IPS-15b (cell line): ENCODE data around the gene PVALEF.
A peak's percentile ranks its signal among the peaks of the same experiment; 100 is the strongest.

Experiments used
- H3K27me3 ChIP-seq: one replicate; pipeline ENCODE4 v1.6.1; 2013; ENCODE audit warnings: low read length; ENCODE audit not compliant: control insufficient read depth, insufficient read depth
- H3K36me3 ChIP-seq: one replicate; pipeline ENCODE4 v1.6.1; 2013; ENCODE audit warnings: low read length; ENCODE audit not compliant: control insufficient read depth, insufficient read depth
- H3K4me1 ChIP-seq: one replicate; pipeline ENCODE4 v1.6.1; 2013; ENCODE audit warnings: mild to moderate bottlenecking, low read length; ENCODE audit not compliant: control insufficient read depth, insufficient read depth
- H3K4me3 ChIP-seq: one replicate; pipeline ENCODE4 v1.5.1; 2013; ENCODE audit warnings: low read depth, low read length
- H3K9ac ChIP-seq: one replicate; pipeline ENCODE4 v1.6.1; 2013; ENCODE audit warnings: low read depth, mild to moderate bottlenecking, low read length
- H3K9me3 ChIP-seq: one replicate; pipeline ENCODE4 v1.6.1; 2013; ENCODE audit warnings: mild to moderate bottlenecking, low read length; ENCODE audit not compliant: control insufficient read depth, insufficient read depth

Gene PVALEF

DNA sequence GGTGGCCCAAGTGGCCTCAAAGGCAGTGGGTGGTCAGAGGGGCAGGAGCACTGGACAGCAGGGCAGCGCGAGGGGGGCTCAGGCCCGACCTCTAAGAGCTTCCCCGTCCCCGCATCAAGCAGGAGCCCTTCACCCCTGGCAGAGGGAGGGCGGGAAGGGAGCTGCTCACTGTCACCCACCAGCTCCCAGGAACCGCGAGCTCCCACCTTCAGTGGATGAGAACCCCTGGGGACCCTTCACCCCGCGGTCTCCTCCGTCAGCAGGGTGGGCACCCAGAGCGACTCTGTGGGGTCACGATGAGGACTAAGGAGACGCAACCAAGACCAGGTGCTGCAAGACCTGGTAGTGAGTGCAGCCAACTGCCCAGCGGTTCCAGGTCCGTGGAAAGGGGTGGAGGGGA, 43.8 kb downstream of the PVALEF start:
- H3K9ac ChIP-seq, result no peak overlapping the region
- peaks cover 24% of the 10 kb centered on the region for H3K36me3 ChIP-seq
- no peak overlapping the region for H3K4me3 ChIP-seq
- no peaks in the 10 kb centered on the region for H3K4me1 ChIP-seq
- H3K9me3 ChIP-seq, result no peaks in the 10 kb centered on the region
- H3K27me3 ChIP-seq, result no peaks in the 10 kb centered on the region

DNA sequence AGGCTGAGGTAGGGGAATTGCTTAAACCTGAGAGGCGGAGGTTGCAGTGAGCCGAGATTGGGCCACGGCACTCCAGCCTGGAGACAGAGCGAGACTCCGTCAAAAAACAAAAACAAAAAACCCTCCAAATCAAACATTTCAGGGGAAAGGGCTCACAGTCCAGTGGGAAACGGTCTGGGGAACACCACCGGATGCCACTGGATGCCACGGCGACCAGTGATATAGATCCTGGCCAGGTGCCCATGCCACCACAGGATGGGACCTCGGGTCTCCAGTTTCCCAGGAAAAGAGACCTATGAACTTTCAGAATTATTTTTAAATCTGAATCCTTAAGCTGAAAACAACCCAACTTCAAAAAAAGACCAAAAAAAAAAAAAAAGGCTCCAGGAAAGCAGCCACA, 45.2 kb downstream of the PVALEF start:
- Histone ChIP-seq H3K4me1 (no peaks in the 10 kb centered on the region), H3K36me3 (peaks cover 17% of the 10 kb centered on the region), H3K27me3 (no peaks in the 10 kb centered on the region), H3K9me3 (no peaks in the 10 kb centered on the region), H3K4me3 (no peak overlapping the region), H3K9ac (no peak overlapping the region)

DNA sequence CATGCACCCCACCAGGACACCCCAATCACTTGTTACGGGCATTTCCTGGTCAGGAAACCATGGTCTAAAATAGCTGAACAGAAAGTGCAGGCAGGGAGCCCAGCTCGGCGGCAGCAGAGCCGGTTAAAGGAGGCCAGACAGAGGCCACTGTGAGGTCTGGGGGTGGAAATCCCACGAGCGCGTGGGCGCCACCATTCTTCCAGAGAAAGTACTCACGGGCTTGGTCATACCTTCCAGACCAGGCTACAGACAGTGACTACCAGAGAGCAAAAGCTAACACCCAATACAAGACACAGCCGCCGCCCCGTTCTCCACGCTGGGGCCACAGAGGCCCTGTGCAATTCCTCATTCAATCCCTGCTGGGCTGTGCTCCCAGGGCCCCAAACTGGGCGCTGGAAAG, 45.6 kb downstream of the PVALEF start:
- peaks cover 17% of the 10 kb centered on the region for H3K36me3 ChIP-seq
- no peaks in the 10 kb centered on the region for H3K27me3 ChIP-seq
- no peak overlapping the region for H3K4me3 ChIP-seq
- H3K9me3 ChIP-seq, result no peaks in the 10 kb centered on the region
- no peaks in the 10 kb centered on the region for H3K4me1 ChIP-seq
- H3K9ac ChIP-seq, result no peak overlapping the region

DNA sequence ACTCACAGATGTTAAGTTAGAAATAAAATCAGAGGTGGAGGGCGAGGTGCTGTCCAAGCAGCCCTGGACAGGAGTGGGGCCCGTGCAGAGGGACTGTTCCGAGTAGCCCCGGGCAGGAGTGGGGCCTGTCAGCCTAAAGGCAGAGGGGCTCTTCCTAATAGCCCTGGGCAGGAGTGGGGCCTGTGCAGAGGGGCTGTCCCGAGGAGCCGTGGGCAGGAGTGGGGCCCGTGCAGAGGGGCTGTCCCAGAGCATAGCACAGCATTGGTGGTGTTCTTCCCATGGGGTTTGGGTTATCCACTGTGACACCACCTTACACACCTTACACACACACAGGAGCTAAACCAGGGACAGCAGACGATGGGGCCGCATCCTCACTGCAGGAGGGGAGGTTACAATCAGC, 47.1 kb downstream of the PVALEF start:
- Histone ChIP-seq H3K4me1 (no peaks in the 10 kb centered on the region), H3K27me3 (no peaks in the 10 kb centered on the region), H3K4me3 (no peak overlapping the region), H3K36me3 (peaks cover 13% of the 10 kb centered on the region), H3K9ac (no peak overlapping the region), H3K9me3 (no peaks in the 10 kb centered on the region)

DNA sequence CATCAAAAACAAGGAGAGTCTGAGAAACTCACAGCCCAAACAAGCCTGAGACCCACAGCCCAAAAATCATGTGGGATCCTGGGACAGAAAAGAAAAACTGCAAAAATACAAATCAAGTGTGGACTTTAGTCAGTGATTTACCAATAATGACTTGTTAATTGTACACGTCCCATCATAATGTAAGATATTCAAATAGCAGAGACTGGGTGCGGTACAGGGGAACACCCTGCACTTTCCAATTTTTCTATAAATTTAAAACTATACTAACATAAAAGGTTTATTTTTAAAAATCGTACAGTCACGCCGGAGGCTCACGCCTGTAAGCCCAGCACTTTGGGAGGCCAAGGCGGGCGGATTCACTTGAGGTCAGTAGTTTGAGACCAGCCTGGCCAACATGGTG, 48.7 kb downstream of the PVALEF start:
- no peaks in the 10 kb centered on the region for H3K9me3 ChIP-seq
- H3K36me3 ChIP-seq, result peaks cover 3% of the 10 kb centered on the region
- no peaks in the 10 kb centered on the region for H3K4me1 ChIP-seq
- H3K27me3 ChIP-seq, result no peaks in the 10 kb centered on the region
- H3K9ac ChIP-seq, result no peak overlapping the region
- H3K4me3 ChIP-seq, result no peak overlapping the region

DNA sequence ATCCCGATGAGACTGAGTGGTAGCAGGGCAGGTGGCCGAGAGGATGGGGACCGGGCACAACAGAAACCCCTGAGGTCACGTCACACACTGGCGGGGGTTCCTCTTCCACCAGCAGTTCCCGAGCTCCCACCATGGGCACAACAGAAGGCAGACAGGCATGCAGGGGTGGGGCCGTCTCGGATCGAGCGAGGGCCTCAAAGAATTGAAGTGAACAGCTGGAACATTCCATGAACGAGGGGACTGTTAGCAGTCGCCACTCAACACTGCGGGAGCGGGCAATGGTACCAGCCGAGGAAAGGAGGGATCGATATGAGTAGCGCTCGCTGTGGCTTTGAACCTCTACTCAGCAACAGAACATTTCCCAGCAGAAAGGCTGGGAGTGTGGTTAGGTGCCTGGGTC, 52.2 kb downstream of the PVALEF start:
- Histone ChIP-seq H3K27me3 (no peaks in the 10 kb centered on the region), H3K36me3 (peaks cover 11% of the 10 kb centered on the region), H3K9ac (no peak overlapping the region), H3K9me3 (no peaks in the 10 kb centered on the region), H3K4me3 (no peak overlapping the region), H3K4me1 (peaks cover 4% of the 10 kb centered on the region)

DNA sequence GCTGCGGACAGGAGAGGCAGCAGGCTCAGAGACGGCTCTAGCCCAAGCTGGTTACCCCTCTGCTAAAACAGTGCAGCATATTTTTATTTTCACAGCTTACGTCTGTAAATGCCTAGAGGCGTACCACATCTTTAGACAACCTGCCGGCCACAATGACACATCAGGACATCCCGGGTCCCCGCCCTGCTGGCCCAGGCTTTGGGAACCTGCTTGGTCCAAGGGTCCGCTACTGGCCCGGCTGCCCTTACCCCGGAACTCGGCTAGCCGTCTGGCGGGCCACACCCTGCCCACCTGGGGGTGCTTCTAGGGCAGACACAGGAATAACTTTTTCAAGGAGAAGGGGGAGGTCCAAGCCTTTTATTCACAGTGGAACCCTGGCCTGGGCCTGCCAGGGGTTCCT, 53.2 kb downstream of the PVALEF start:
- H3K36me3 ChIP-seq, result peaks cover 11% of the 10 kb centered on the region
- H3K27me3 ChIP-seq, result no peaks in the 10 kb centered on the region
- H3K9me3 ChIP-seq, result no peaks in the 10 kb centered on the region
- no peak overlapping the region for H3K9ac ChIP-seq
- H3K4me3 ChIP-seq, result no peak overlapping the region
- peaks cover 4% of the 10 kb centered on the region for H3K4me1 ChIP-seq

DNA sequence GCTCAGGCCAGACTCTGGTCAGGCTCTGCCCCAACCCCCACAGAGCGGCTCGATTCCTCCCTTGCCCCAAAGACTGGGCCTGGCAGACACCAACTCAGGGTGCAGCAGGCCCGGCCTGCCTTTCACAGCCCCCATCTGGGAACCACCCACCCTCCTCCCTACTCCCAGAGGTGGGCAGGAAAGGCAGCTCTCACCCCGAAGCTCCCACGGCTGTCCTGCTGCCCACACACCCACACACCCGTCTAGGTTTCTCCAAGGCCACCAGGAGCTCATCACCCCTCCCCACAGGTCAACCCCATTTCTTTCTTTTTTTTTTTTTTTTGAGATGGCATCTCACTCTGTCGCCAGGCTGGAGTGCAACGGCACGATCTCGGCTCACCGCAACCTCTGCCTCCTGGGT, 53.7 kb downstream of the PVALEF start:
- Histone ChIP-seq H3K9ac (no peak overlapping the region), H3K4me1 (peaks cover 6% of the 10 kb centered on the region), H3K27me3 (peaks cover 3% of the 10 kb centered on the region), H3K36me3 (peaks cover 11% of the 10 kb centered on the region), H3K9me3 (no peaks in the 10 kb centered on the region), H3K4me3 (no peak overlapping the region)

DNA sequence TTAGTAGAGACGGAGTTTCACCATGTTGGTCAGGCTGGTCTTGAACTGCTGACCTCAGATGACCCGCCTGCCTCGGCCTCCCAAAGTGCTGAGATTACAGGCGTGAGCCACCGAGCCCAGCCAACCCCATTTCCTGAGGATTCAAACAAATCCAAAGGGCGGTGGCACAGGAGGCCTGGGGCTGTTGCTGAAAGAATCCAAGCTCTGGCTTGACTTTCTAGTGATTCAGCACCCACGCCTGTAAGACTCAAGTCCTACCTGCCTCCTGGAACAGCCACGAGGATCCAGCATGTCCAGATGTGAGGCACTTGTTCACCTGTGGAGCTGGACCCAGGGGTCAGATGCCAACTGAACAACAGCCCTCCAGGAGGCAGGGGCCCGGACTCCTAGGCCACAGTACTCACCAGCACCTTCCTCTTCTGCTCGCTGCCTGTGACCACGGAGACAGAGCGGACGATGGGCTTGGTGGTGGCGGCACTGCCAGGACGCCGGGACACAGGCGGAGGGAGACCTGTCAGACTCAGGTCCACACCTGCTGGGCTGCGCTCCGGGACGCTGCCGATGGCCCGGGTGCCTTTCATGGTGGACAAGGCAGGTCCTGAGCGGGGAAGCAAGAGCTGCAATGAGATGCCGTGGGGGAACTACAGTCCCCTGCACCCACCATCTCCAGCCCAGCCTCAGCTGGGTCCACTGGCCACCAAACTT, 54.3 kb downstream of the PVALEF start:
- Histone ChIP-seq H3K4me1 (peaks cover 6% of the 10 kb centered on the region), H3K27me3 (peaks cover 6% of the 10 kb centered on the region), H3K9me3 (no peaks in the 10 kb centered on the region), H3K4me3 (no peak overlapping the region), H3K36me3 (peaks cover 11% of the 10 kb centered on the region), H3K9ac (no peak overlapping the region)

DNA sequence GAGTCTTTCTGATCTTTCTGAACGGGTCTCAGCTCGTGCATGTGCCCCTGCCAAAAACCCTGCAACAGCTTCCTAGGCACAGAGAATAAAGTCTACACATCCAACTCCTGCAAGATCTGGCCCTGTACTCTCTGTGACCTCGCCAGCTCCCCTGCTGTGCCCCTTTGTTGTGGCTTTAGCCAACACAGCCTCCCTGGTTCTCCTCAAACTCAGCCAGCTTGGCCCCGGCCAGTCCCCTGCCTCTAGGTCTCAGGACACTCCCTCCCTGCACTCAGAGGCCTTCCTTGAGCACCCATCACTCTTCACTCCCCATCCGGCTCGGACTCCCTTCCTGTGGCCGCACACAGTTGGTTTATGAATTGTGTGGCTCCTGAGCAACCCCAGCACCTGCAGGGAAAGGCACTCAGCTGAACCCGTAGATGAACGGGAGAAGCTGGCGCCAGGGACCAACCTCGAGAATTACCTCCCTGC, 56.1 kb downstream of the PVALEF start:
- peaks cover 6% of the 10 kb centered on the region for H3K27me3 ChIP-seq
- no peak overlapping the region for H3K9ac ChIP-seq
- H3K4me1 ChIP-seq, result peaks cover 6% of the 10 kb centered on the region
- peak overlapping the region; percentile 71 for H3K4me3 ChIP-seq
- H3K36me3 ChIP-seq, result peaks cover 10% of the 10 kb centered on the region
- H3K9me3 ChIP-seq, result no peaks in the 10 kb centered on the region

DNA sequence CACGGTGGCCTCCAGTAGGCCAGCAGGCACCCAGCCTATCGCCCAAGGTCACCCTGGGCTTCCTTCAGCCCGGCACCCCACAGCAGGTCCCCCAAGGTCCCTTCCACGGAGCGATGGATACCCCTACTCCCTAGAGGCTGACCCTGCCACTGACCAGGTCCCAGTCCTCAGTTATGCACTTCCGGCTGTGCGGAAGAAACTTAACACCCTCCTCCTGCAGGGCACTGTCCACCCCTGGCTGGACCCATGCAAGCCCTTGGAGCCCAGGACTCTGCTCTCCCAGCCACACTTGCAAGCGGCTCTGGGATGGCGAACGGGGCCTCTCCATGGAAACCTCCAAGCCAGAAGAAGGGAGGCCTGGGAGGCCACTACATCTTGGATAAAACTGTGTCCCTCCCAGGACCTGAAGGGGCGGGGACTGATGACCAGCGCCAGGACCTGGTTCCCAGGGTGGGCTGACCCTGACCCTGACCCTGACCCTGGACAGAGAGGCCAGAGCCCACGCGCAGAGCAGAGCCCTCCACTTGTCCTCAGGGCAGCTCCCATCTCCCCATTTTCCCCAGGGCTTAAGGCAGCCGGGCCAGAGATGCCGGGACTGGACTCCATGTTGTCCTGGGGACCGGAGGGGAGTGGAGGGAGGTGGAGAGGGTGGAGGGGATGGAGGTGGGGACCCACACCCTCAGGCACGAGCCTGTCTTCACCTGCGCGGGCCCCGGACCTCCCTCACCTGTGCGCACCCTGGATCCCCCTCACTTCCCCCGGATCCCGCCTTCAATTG, 56.7 kb downstream of the PVALEF start:
- Histone ChIP-seq H3K9me3 (no peaks in the 10 kb centered on the region), H3K36me3 (peaks cover 8% of the 10 kb centered on the region), H3K9ac (no peak overlapping the region), H3K4me3 (peak overlapping the region; percentile 71), H3K4me1 (peaks cover 6% of the 10 kb centered on the region), H3K27me3 (peaks cover 6% of the 10 kb centered on the region)

DNA sequence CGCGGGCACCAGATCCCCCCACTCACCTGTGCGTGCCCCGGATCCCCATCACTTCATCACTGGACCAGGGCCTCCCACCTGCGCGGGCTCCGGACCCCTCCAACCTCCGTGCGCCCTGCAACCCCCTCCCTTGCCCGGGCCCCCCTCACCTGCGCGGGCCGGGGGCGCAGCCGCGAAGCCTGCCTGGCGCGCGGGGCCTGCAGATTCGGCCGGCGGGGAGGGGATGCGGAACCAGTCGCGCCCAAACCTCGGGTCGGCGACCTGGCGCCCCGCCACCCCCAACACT, 57.3 kb downstream of the PVALEF start:
- H3K4me3 ChIP-seq, result peak overlapping the region; percentile 71

More for the DNA sequence above, 57.3 kb downstream of the PVALEF start:
- no peaks in the 10 kb centered on the region for H3K9me3 ChIP-seq
- no peak overlapping the region for H3K9ac ChIP-seq
- H3K27me3 ChIP-seq, result peaks cover 6% of the 10 kb centered on the region
- H3K4me1 ChIP-seq, result peaks cover 6% of the 10 kb centered on the region
- peaks cover 8% of the 10 kb centered on the region for H3K36me3 ChIP-seq
